ENCODE results near the gene LRRC28.

LRRC28 gene

DNA sequence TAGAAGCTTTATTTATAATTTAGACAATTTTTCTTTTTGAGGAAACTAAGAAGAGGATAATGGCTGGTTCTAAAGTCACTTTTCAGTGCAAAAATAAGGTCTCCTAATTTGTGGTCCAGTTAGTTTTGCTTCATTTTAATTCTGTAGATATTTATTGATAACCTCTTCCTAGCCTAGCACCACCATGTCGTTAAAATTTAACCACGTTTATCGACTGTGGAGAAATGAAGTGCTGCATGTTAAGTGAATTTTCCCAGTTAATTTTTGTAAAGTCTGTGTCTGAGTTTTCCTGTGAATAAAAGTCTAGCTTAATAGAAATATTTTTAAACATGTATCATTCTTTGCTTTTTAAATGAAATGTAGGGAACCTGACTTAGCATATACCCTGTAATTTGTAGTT, 16.7 kb downstream of the LRRC28 start:
- TF ChIP-seq GATA2 (IDR thresholded peaks at IDR 0.05; ENCODE audit: low read depth, low read length) (no peak), GATA3 (IDR thresholded peaks at IDR 0.05; ENCODE audit: low read depth, low read length) (no peak)

DNA sequence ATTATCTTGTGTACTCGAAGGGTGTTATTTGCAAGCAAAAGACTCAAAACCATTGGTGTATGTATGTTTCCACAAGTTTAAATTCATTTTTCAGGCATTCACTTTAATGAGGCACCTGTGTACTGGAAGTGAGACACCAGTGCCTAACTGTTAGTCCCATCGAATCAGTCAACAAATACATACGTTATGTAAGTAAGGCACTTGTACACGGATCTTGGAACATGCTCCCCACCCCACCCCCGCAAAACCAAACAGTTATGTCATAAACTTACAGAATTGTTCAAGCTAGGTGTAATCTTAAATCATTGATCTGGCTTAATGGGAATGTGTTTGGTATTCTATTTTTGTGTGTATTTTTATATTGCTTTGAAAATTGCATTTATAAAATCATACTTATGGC, 17.1 kb downstream of the LRRC28 start:
- no peak for TF ChIP-seq GATA2 (IDR thresholded peaks at IDR 0.05; ENCODE audit: low read depth, low read length)
- no peak for TF ChIP-seq GATA3 (IDR thresholded peaks at IDR 0.05; ENCODE audit: low read depth, low read length)

DNA sequence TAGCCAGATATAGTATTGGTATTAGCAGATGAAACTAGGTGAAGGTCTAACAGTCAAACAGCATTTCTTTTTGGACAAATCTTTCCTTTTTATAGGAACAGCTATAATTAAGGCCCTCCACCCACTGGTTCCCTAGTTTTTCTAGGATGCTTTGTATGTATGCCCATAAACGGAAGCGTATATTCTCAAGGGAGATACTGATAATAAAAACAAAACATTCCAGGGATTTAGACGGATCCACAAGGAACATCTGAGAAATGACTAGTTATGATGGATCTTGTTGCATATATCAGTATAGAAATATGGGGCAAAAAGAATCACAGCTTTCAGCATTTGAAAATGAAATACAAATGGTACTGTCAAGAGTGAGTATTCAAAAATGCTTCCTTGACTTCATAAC, 22.5 kb downstream of the LRRC28 start:
- no peak for TF ChIP-seq GATA2 (IDR thresholded peaks at IDR 0.05; ENCODE audit: low read depth, low read length)

DNA sequence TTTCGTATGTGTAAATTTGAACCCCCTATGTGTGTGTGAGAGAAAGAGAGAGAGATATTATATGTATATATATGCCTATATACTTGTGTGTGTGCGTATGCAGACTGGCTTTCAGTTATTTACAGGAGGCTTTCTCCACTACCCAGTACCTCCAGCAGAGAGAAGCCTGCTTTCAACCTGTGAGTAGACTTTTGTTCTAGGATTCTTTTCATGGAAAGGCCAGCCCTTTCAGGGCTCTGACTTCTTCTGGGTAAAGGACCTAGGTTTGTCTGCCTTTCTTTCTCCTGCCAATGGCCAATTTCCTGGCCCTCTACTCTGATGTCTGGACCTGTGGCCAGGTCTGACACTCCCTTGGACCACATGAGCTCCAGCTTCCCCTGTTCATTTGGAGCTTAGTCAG, 23.8 kb downstream of the LRRC28 start:
- no peak for TF ChIP-seq GATA3 (IDR thresholded peaks at IDR 0.05; ENCODE audit: low read depth, low read length)

DNA sequence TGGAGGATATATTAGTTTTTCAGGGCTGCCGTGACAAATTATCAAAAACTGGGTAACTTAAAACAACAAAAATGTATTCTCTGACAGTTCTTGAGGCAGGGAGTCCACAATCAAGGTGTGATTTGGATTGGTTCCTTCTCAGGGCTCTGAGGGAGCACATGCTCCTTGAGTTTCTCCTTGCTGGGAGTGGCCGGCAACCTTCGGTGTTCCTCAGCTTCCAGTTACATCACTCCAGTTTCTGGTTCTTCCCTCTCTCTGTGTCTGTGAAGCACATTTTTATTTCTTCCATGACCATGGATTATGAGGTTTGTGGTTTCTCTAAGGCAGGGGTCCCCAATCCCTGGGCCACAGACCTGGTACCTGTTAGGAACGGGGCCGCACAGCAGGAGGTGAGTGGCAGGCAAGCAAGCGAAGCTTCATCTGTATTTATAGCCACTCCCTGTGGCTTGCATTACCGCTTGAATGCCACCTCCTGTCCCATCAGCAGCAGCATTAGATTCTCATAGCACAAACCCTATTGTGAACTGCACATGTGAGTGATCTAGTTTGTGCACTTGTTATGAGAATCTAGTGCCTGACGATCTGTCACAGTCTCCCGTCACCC, 24.3 kb downstream of the LRRC28 start:
- TF ChIP-seq GATA2 (IDR thresholded peaks at IDR 0.05; ENCODE audit: low read depth, low read length), result no peak
- no peak for TF ChIP-seq GATA3 (IDR thresholded peaks at IDR 0.05; ENCODE audit: low read depth, low read length)

DNA sequence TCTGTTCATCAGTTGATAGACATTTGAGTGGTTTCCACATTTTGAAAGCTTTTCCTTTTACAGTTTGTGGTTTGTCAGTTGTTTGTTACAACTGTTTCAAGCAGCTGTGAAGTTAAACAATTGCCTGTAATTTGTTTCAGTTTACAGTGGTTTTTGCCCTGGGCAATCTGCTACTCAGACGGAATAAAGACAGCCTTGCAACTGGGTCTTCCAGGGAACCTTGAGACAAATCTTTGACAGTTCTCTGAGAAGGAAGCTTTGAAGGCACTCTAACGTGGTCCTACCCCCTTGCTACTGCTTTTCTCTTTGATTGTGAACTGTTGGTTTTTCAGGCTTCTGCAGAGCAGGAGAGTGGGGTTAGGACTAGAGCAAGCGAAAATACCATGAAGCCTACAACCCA, 28.0 kb downstream of the LRRC28 start:
- no peak for TF ChIP-seq GATA2 (IDR thresholded peaks at IDR 0.05; ENCODE audit: low read depth, low read length)
- TF ChIP-seq GATA3 (IDR thresholded peaks at IDR 0.05; ENCODE audit: low read depth, low read length), result no peak

DNA sequence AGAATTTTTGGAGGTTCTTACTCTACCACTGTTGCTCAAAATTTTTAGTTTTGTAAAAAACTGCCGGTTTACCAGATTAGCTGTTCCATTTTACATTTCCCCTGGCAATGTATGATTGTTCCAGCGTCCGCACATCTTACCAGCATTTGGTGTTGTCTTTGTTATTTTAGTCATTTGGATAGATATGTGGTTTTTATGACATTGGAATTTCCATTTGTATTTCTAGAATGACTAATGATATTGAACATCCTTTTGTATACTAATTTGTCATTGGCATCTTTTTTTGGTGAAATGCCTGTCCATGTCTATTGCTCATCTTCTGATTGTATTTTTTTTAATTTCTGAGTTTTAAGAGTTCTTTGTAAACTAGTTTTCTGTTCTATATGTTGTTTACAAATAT, 28.5 kb downstream of the LRRC28 start:
- TF ChIP-seq GATA2 (IDR thresholded peaks at IDR 0.05; ENCODE audit: low read depth, low read length) (no peak), GATA3 (IDR thresholded peaks at IDR 0.05; ENCODE audit: low read depth, low read length) (no peak)

DNA sequence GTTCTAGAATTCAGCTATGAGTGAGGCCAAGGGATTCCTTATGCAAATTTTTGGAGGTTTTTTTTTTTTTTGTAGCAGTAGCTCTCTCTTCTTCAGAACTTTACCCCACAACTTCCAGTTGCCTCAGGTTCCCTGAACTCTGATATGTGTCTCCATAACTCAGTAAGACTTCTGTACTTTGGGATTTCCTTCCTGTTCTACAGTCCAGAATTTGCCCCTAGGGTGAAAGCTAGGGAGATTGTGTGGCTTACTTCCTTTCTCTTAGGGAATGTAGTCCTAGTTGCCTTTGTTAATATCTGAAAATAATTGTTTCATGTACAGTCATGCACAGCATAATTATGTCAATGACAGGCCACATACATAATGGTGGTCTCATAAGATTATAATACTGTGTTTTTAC, 30.8 kb downstream of the LRRC28 start:
- TF ChIP-seq GATA3 (IDR thresholded peaks at IDR 0.05; ENCODE audit: low read depth, low read length) (no peak), GATA2 (IDR thresholded peaks at IDR 0.05; ENCODE audit: low read depth, low read length) (no peak)

DNA sequence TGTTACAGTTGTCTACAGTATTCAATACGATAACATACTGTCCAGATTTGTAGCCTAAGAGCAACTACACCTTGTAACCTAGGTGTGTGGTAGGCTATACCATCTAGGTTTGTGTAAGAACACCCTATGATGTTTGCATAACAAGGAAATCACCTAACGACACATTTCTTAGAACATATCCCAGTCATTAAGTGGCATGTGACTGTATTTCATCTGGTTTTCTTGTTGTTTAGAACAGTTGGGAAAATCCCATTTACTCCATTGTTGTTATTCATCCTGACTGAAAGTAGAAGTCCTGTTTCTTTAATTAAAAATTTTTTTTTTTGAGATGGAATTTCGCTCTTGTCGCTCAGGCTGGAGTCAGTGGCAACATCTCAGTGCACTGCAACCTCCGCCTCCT, 31.3 kb downstream of the LRRC28 start:
- TF ChIP-seq GATA2 (IDR thresholded peaks at IDR 0.05; ENCODE audit: low read depth, low read length), result no peak
- TF ChIP-seq GATA3 (IDR thresholded peaks at IDR 0.05; ENCODE audit: low read depth, low read length), result no peak

DNA sequence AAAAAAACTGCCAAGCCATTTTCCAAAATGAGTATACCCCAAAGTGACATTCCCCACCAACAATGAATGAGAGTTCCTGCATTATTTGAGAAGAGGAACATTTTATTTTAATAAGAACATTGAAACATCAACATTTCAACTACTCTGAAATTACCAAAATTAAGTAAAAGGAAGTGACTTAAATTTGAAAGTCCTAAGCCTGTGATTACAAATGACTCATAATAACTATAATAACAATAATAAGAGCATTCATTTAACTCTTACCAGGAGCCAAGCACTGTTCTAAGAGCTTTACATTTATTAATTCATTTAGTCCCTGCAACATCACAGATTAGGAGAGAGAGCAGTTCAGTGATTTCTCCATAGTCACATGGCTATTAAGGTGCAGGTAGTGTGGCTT, 32.4 kb downstream of the LRRC28 start:
- TF ChIP-seq GATA3 (IDR thresholded peaks at IDR 0.05; ENCODE audit: low read depth, low read length) (no peak), GATA2 (IDR thresholded peaks at IDR 0.05; ENCODE audit: low read depth, low read length) (no peak)

DNA sequence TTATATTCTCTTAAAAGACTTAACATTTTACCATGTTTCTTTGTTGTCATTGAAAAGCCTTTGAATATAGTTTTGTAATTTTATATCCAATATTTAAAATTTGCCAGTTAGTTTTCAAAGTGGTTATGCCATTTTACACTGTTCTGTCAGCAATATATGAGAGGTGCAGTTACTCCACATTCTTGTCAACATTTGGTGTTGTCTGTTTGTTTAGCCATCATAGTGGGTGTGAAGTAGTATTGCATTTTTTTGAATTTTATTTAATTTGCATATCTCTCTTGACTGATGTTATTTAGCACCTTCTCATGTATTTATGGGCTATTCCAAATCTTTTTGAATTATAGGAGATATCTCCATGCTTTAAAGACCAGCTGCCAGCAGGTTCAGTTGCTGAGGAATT, 40.4 kb downstream of the LRRC28 start:
- TF ChIP-seq GATA3 (IDR thresholded peaks at IDR 0.05; ENCODE audit: low read depth, low read length) (no peak), GATA2 (IDR thresholded peaks at IDR 0.05; ENCODE audit: low read depth, low read length) (no peak)

DNA sequence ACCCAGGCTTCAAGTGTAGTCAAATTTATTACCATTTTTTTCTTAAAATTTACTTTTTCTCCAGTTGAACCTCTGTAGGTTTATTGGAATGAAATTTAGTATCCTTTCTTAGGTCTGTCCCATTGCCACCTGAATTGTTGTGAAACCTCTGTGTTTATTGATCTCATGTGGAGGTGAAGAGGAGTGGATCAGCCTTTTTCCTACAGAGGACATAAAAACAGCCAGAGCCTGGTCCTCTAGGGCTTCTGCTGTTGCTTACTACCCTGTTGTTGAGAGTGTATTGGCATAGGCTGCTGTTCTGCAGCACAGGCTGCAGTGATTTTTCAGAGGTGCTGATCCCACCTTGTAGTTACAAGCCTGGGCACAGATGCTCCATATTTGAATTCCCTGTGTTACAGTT, 44.6 kb downstream of the LRRC28 start:
- TF ChIP-seq GATA2 (IDR thresholded peaks at IDR 0.05; ENCODE audit: low read depth, low read length) (no peak), GATA3 (IDR thresholded peaks at IDR 0.05; ENCODE audit: low read depth, low read length) (no peak)

DNA sequence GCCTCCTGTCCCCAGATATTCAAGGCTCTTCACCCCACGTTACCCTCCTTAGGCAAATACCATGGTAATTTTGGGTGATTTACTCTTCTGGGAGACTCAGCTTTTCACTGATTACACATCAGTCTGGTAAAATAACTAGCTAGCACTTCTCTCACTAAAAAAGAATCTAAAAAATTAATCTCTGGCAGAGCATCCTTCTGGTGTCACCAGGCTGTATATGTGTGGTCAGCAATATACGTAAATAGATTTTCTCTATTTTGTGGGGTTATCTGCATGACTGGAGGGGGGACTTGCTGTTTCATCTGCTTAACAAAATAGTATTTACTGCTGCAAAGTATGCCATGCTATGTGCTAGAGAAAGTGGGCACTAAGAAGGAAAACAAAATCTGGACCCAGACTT, 45.1 kb downstream of the LRRC28 start:
- TF ChIP-seq GATA2 (IDR thresholded peaks at IDR 0.05; ENCODE audit: low read depth, low read length) (no peak), GATA3 (IDR thresholded peaks at IDR 0.05; ENCODE audit: low read depth, low read length) (no peak)

DNA sequence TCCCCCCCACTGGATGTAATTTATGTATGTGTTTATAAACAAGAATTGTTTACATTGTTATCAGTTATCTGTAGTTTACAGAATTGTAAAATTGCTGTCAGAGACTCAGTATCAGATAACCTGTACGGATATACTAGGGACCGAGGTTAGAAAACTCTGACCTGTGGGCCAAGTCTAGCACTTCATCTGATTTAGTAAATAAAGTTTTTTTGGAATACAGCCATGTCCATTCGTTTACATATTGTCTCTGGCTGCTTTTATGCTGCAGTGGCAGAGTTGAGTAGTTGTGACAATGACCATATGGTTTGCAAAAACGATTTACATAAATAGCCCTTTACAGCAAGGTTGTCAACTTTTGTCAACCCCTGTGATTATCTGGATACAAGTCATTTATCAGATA, 52.6 kb downstream of the LRRC28 start:
- TF ChIP-seq GATA3 (IDR thresholded peaks at IDR 0.05; ENCODE audit: low read depth, low read length), result no peak
- no peak for TF ChIP-seq GATA2 (IDR thresholded peaks at IDR 0.05; ENCODE audit: low read depth, low read length)

DNA sequence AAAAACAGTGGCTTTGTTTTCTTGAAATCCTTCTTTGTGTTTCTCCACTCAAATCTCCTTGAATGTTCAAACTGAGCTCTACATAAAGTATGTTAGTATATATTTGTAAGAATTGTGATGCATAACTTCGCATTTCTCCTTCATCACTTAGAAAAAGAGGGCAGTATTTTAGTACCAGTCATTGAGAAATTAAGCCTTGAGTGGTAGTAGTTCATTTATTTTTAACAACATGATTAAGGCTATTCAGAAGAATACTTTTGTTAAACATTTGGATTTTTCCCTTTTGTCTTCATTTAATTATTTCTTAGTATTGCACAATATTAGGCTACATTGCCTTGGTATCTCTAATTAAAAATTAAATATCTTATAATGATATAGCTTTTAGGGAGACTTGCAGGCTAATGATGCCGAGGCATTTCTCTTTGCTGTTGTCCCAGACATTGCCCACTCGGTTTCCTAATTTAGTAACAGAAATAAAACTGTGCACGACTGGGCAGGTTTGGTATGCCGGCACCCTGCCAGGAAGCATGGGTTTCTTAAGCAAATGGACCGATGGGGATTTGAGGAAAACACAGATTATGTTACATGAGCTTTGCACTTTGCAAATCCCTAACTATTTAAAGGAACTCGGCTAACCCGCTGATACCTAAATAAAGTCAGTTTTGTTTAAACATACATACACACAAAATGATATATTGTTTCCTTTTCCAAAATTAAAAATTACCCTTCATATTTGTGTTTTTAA, 54.7 kb downstream of the LRRC28 start:
- no peak for TF ChIP-seq GATA2 (IDR thresholded peaks at IDR 0.05; ENCODE audit: low read depth, low read length)
- TF ChIP-seq GATA3 (IDR thresholded peaks at IDR 0.05; ENCODE audit: low read depth, low read length), result no peak

All from SH-SY5Y (cell line).